Activated gamma-delta T cell treated with Interleukin-2 at 50 U/mL for 16 hours (primary cell): ENCODE measurements around the gene ZIC1.

Experiments used
- DNase-seq: peaks from one replicate; pipeline ENCODE4 v3.0.0-alpha.2; 2020

The ZIC1 gene

DNA sequence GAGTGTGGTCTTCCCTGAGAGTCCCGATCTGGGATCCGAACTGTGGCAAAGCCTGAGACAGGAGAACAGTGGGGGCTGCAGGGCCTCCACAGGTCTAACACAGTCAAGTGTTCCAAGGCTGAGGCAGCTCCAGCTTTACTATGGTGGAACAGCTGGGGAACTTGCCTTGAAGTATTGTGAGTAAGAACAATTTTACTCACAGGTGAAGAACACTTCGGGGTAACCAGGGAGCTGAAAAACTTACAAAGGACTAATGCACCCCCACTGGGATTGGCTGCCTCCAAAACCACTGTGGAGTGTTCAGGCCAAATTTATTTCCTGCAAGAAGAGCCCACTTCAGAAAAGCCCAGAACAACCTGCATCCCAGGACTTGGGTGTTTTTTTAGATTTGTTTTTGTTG is 28.2 kb upstream of the ZIC1 start:
- no peak for DNase-seq

DNA sequence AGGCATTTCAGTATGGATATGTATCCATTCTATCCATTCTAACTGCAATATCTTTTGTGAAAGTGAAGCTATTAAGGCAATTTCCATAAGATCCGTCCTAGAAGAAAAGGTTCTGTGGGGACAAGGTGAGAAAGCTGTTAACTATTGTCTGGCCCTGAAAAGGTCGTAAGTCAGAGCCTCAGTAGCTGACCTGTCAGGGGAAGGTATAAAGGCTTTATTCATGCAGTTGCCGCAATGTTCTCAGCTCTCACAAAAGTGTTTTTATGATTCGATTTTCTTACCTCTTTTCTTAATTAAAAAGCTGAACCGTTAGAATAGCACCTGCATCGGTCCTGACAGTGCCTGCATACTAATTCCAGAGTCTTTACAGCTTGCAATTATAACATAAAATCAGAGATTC is 27.6 kb upstream of the ZIC1 start:
- DNase-seq, result no peak

- DNase-seq, result no peak
These were observed 25.5 kb upstream of the ZIC1 start for GRCh38 chr3:147383617-147384016.

DNA sequence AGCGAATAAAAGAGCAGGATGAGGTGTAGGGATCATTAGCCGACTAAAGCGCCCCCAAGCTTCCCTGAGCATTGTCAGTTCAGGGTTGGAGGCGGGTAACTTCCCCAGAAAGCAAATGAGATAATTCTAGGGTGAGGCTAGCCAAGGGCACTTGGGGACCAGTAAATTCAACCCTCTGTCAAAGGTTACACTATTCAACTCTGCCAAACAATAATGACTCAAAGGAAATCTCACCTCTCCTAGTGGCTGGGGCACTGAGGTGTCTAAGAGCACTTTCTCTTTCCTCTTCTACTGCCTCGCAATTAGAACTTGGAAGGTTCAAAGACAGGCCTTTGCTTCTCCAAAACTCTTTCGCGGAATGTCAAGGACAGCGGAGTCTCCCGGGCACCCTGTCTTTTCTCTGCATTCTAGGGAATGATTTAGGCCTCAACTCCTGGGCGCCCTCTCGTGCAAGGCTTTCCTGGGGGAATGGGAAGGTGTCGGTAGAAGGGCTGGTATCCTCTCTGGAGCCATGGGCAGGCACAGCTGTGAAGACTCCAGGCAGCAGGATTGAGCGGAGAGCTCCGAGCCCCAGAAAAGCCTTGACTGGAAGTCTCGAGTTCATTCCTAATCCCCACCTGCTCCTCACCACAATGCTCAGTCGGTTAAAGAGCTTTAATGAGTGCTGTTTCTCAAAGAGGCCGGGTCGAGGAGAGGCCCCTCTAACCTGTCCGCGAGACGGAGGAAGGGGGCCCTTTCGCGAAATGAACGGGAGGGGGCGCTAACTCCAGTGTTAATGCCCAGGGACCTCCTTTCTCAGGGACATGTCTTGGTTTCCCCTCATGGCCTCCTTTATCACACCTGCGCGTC is 24.7 kb upstream of the ZIC1 start:
- DNase-seq, result no peak

DNA sequence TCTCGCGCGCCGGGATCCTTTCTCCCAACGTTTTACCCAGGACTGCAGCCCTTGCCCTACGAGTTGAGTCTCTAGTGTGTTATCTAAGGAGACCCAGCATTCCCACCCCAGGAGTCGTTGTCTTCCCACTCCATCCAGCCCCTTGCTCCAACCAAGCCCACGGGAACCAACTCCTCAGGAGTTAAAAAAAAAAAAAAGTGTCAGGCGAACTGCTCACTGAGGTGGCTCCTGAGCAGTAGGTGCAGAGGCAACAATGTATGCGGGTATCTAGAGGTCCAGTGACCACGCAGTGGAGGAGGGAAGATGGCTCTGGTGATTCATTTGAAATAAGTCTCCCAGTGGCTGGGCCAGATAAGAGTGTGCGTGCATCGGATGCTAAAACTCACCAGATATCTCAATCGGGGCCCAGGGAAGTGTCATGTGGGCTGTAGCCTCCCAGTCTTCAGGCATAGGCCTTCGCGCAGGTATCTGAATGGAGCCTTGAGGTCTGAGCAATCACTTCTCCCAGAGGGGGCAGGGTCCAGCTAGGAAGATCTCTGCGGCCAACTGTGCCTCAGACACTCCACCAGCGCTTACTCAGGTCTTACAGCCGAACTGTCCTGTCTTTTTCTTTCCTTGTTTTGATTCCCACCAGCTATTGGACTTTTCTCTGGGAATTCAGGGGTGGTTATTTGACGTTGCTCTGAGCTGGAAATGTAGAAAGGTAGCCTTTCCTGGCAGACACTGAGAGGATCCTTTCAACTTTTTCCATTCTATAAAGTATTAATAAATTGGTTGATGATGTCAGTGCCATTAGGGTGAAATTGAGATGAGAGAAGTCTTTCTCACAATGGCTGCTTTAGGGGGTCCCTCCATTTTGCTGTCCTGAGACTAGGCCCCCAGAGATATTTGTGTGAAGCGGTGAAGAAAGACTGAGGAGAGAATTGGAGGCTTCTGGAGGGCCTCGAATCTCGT is 23.8 kb upstream of the ZIC1 start:
- DNase-seq, result no peak

GRCh38 chr3:147387291-147387884 is 21.8 kb upstream of the ZIC1 start:
- no peak for DNase-seq

DNA sequence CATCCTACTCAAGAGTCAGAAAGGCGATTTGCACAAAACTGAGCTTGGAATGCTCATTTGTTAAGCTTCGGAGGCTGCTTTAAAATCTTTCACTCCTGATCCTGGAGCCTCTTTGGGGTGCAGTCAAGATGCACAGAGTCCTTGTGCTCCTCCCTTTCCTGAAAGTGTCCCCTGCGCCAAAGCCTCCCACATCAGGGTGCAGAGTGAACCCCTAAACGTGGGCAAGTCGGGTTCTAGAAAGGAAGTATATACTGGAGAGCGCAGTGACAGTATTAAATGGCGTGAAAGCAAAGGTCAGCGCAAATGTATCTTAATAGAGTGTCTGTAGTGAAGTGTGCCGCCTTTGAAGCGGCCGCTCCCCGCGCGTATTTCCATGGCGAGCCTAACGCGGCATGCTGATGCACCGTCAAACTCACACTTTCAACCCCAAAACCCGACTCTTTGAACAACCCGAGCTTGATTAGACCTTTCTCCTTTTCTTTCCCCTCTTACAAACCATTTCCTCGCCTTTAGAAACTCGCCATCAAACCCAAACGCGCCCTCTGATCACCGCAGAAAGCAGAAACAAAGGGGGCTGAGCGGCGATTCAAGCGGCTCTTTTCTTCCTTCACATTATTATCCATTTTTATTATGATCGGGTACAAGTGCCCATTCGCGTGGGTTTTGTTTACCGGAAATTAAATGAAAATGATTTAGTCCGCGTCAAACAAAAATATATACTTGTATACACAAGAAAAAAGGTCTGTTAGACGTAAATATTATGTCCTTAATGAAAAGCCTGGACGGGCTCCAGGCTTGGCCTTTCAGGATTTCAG is 21.1 kb upstream of the ZIC1 start:
- no peak for DNase-seq

GRCh38 chr3:147388700-147389580 is 20.2 kb upstream of the ZIC1 start:
- no peak for DNase-seq

GRCh38 chr3:147389717-147390116 is 19.4 kb upstream of the ZIC1 start:
- DNase-seq, result no peak

DNA sequence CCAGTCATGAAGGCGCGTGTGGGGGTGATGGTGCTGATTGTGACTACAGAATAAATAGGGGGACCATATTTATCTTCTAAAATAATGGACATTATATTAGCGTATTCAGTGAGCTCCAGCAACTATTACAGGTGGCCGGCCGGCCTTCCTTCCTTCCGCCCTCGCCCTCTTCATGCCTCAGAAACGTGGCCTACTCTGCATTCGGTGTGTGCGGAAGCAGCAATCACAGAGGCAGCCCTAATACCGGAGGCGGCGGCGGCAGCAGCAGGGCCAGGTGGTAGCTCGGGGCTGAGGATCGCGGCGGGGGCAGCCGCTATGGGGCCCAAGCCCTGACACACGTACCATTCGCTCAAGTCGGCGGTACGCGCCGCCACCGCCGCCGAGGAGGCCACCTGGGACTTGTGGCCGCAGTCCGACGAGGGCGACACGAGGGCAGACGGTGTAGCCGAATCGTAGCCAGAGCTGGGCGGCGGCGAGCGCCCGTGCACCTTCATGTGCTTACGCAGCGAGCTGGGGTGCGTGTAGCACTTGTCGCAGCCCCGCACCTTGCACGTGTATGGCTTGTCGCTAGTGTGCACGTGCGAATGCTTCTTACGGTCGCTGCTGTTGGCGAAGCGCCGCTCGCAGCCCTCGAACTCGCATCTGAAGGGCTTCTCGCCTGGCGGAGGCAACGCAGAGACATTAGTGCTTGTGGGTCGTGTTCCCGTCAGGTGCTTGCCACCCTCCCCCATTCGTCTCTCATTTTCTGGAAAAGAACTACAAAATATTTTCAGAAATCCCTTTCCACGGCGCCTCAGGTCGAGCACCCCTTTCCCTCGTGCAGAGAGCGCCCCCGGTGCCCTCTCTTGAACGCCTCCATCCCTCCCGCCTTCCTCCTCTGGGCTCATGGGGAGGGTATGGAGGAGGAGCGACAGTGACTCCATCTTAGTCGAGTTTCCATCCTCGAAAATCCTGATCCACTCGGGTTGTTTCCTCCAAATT is 18.3 kb upstream of the ZIC1 start:
- no peak for DNase-seq

GRCh38 chr3:147391781-147392624 is 17.2 kb upstream of the ZIC1 start:
- DNase-seq, result no peak

DNA sequence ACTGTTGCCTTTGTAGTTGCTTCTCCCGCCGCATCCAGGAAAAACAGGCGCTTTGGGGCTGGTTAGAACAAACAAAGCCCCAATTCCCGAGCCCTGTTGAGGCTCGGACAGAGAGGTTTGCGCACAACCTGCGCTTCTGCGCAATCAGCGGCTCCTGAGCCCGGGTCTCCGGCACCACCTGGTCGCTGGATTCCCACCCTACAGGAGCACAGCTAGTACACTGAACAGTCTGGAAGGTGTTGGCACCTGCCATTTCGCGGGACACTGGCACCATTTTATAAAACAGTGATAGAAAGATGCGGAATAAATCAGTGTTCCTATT is 16.6 kb upstream of the ZIC1 start:
- DNase-seq, result no peak

DNA sequence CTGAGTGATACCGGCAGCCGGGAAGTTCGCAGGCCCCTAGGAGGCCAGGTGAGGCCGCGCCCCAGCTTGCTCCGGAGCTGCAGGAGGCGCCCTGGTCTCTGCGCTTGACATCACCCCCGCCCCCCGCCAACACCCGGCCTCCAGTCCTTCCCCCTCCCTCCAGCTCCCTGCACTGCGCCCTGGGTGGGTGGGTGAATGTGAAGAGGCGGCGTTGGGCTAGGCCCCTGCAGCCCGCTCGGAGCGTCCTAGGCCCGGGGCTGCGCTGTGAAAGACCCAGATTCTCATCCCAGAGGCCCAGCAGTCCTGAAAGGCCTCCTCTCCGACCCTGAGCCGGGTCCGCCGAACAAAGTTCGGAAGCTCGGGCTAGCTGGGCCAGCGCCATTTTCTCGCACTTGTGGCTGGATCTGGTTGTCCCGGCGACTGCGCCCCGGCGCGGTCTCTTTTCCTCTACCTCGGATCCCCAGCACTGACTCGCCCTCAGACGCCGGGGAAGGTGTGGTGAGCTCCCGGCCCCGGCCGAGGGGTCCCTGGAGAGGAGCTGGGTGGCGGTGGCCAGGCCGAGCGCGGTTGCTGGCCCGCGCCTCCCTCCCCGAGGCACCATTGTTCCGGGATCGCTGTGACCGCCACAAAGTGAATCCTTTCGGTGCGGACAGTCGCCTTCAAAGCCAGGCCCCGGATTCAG is 15.8 kb upstream of the ZIC1 start:
- DNase-seq, result no peak

DNA sequence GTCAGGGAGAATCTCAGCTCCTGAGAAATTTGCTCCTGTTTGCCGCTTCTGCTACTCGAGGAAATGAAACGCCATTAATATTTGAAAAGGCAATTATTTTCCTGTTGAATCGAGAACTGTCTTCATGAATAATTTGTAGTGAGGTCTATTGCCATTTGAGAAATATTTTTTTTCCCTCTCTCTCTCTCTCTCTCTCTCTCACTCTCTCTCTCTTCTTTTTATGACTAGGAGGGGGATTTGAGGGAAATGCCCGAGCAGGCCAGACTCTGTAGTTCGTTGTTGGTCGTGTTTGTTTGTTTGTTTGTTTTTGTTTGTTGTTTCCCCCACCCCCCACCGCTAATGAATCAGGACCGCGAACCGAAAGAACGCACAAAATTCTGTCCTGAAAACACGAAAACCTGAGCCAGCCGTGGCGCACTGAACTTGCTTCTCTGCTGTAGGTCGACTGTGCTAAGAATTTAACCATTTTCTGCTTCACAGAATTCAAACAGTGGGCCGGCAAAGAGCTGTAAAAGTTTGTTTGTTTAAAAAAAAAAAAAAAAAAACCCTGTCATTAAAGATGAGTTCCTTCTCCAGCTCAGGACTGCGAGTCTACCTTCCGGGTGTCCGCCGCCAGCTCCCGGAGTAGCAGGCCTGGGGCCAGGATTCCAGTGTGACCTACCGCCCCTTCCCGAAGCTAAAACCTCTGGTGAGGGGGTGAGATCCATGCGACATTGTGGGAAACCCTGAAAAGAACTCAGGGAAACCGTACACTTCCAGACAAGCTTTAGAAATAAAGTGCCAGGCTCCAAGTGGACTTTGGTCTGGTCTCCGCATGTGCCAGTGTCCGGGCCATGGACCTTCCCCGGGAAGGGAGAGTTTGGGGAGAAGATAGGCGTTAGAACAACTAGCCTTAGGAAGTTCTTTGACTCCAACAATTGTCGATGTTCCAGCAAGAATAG is 15.0 kb upstream of the ZIC1 start:
- DNase-seq, result no peak

DNA sequence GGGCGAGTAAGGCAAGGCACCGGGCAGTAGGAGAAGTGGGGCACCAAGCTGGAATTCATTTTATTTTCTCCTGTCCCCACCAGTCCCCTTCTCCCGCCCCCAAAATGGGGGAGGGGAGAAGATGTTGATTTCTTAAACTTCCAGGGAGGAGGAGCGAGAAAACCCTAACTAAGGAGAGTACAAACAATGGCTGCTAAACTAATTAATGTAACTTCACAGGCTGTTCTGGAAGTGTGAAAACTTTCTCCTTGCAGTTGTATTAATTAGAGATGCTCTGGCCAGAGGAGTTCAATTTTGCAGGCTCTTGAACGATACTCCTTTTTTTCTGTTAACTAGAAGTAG is 14.3 kb upstream of the ZIC1 start:
- DNase-seq, result no peak

- no peak for DNase-seq
These were observed 13.1 kb upstream of the ZIC1 start for GRCh38 chr3:147395899-147396711.

GRCh38 chr3:147396712-147397046 is 12.5 kb upstream of the ZIC1 start:
- DNase-seq, result no peak
